NCI-H128 (cell line): ENCODE results near the gene TUT1.
"Not testable (repeated sequence)": the region's sequence is repeated elsewhere in the genome, so short reads cannot be mapped to it uniquely, and the experiment has no call there.

Source experiments
- DNase-seq: peaks from one replicate; lab custom pipeline; 2025; ENCODE audit not compliant: unreplicated experiment; lab: John Stamatoyannopoulos, UW

Gene TUT1

GRCh38 chr11:62579252-62579651 lies 12.1 kb downstream of the TUT1 start:
- DNase-seq, result no peak

- no peak for DNase-seq
Observed at GRCh38 chr11:62578541-62578940, 12.8 kb downstream of the TUT1 start.

- DNase-seq, result no peak
Observed at GRCh38 chr11:62577046-62577714, 14.1 kb downstream of the TUT1 start.

GRCh38 chr11:62575837-62576236 lies 15.5 kb downstream of the TUT1 start:
- no peak for DNase-seq

- no peak for DNase-seq
Observed at GRCh38 chr11:62575156-62575555, 16.2 kb downstream of the TUT1 start.

- no peak for DNase-seq
Observed at GRCh38 chr11:62574363-62575071, 16.8 kb downstream of the TUT1 start.

- DNase-seq, result peak; percentile 98
Observed at GRCh38 chr11:62573592-62574362, 17.5 kb downstream of the TUT1 start, which contains the start of gene EEF1G. Gene EEF1G, minus strand, starts transcription at chr11:62573891. Its CDS starts 49 bp downstream, at chr11:62573842.

GRCh38 chr11:62573006-62573591 lies 18.2 kb downstream of the TUT1 start:
- DNase-seq, result no peak

GRCh38 chr11:62572431-62572830 lies 18.9 kb downstream of the TUT1 start:
- no peak for DNase-seq

- not testable (repeated sequence) for DNase-seq
Observed at GRCh38 chr11:62571493-62571892, 19.8 kb downstream of the TUT1 start.

- DNase-seq, result not testable (repeated sequence)
Observed at GRCh38 chr11:62570903-62571302, 20.4 kb downstream of the TUT1 start.

GRCh38 chr11:62569611-62570010 lies 21.7 kb downstream of the TUT1 start:
- DNase-seq, result no peak

- DNase-seq, result no peak
Observed at GRCh38 chr11:62567018-62567633, 24.2 kb downstream of the TUT1 start.

GRCh38 chr11:62566247-62566646 lies 25.1 kb downstream of the TUT1 start:
- DNase-seq, result no peak

GRCh38 chr11:62565100-62565802 lies 26.1 kb downstream of the TUT1 start:
- DNase-seq, result no peak

- not testable (repeated sequence) for DNase-seq
Observed at GRCh38 chr11:62561677-62562230, 29.6 kb downstream of the TUT1 start.

- no peak for DNase-seq
Observed at GRCh38 chr11:62560566-62561103, 30.7 kb downstream of the TUT1 start.

GRCh38 chr11:62559626-62560025 lies 31.7 kb downstream of the TUT1 start:
- DNase-seq, result not testable (repeated sequence)

- no peak for DNase-seq
Observed at GRCh38 chr11:62559204-62559603, 32.1 kb downstream of the TUT1 start.

GRCh38 chr11:62558669-62559068 lies 32.7 kb downstream of the TUT1 start:
- DNase-seq, result no peak
